Peyer's patch (tissue), 4 donors: ENCODE measurements around the gene ZNF500. TPM values are rescaled to one million over a fixed set of nuclear protein-coding genes. Genes with fewer than 3 reads are reported as not detected.

ENCODE experiments used
- DNase-seq, 3 donors: peaks; one replicate each; pipeline ENCODE4 v3.0.0-alpha.2; 2017 to 2019
- H3K27ac ChIP-seq, 4 donors: fragments of 200-600 bp; sonication (generic); one replicate each; pipeline ENCODE4 v1.5.1; 2016 to 2019
- H3K27me3 ChIP-seq, 2 donors: fragments of 200-600 bp; sonication (generic); one replicate each; pipeline ENCODE4 v1.5.1; 2019
- H3K36me3 ChIP-seq, 3 donors: fragments of 200-600 bp; sonication (generic); one replicate each; pipeline ENCODE4 v1.5.1; 2016 to 2019
- H3K4me1 ChIP-seq, 4 donors: fragments of 200-600 bp; sonication (generic); one replicate each; pipeline ENCODE4 v1.5.1; 2016 to 2019
- H3K4me3 ChIP-seq, 4 donors: fragments of 200-600 bp; sonication (generic); 1 replicate in 3 of 4; 2 replicates in 1 of 4; pipeline ENCODE4 v1.5.1; 2016 to 2019; ENCODE audit warnings: mild to moderate bottlenecking in 1 of 4
- H3K9me3 ChIP-seq, 4 donors: fragments of 200-600 bp; sonication (generic); one replicate each; pipeline ENCODE4 v1.5.1; 2016 to 2019; ENCODE audit warnings: mild to moderate bottlenecking in 1 of 4
- POLR2A ChIP-seq, 2 donors: fragments of 450-650 bp; IDR thresholded peaks; one replicate each; pipeline ENCODE4 v1.5.1; 2017; ENCODE audit warnings: antibody characterized with exemption in 2 of 2, mild to moderate bottlenecking in 2 of 2, moderate library complexity in 2 of 2
- total RNA-seq, 4 donors: library from RNA; depleted of rRNA; stranded (reverse); fragments of >200 nt; gene quantifications; one replicate each; pipeline ENCODE4 v1.1.0, GENCODE V29; 2016
- TF ChIP-seq, protein P1 (sequence below), 6 experiments: fragments of 450-650 bp in 4 of 6; fragments of 200-600 bp in 2 of 6; sonication (generic) in 1 of 6; IDR thresholded peaks; one replicate each; pipeline ENCODE4 v1.5.1; 2017 to 2019; ENCODE audit warnings: antibody characterized with exemption in 6 of 6, mild to moderate bottlenecking in 3 of 6, moderate library complexity in 1 of 6

Gene ZNF500
- total RNA-seq, 4 donors from 2014 or later = 4.1 to 24.8 (median 14.5) TPM

DNA sequence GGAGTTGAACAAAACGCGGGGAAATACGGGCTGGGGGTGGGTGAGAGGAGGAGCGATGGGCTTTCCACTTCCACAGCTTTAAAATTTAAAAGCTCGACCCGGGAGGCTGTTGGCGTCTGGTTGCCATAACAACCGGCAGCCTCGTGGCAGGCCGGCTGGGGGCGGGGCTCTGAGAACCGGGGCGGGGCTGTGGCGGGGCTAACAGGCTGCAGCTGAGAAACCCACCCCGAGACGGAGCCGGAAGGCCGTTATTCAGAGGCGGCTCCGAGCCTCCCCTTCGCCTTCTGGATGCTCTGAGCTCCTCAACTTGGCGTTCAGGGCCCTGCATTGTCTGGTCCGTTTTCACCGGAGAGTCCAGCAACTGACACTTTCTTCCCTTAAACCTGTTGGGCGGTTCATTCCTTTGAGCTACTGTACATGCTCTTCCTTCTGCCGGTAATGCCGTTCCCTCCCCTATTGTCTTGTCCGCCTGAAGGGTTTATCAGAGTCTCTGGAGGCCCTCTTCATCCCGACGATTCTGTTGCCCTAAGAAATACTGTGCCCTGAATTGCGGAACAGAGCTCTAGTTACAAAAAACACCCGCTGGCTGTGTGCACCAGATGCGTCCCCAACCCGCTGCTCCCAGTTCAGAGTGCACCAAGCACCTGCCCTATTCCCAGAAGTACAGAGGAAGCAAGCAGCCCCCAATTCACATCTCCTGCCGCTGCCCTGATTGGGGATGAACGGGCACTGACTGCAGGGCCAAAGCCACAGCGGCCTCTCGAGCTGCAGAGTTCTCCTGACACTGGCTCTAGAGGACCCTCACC lies 32.0 kb downstream of the ZNF500 start:
- H3K4me3 ChIP-seq = peak overlapping the region; percentile 87 to 94 (median 90)
- H3K27me3 ChIP-seq = no peaks in the 10 kb centered on the region
- DNase-seq = peak; percentile 93 to 97 (median 97)
- TF ChIP-seq POLR2A (IDR thresholded peaks at IDR 0.05) = peak in 1 of 2 donors; percentile 15
- TF ChIP-seq, protein P1, sequence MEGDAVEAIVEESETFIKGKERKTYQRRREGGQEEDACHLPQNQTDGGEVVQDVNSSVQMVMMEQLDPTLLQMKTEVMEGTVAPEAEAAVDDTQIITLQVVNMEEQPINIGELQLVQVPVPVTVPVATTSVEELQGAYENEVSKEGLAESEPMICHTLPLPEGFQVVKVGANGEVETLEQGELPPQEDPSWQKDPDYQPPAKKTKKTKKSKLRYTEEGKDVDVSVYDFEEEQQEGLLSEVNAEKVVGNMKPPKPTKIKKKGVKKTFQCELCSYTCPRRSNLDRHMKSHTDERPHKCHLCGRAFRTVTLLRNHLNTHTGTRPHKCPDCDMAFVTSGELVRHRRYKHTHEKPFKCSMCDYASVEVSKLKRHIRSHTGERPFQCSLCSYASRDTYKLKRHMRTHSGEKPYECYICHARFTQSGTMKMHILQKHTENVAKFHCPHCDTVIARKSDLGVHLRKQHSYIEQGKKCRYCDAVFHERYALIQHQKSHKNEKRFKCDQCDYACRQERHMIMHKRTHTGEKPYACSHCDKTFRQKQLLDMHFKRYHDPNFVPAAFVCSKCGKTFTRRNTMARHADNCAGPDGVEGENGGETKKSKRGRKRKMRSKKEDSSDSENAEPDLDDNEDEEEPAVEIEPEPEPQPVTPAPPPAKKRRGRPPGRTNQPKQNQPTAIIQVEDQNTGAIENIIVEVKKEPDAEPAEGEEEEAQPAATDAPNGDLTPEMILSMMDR (IDR thresholded peaks at IDR 0.05) = no peak
- H3K36me3 ChIP-seq = peaks cover 0 to 6% (median 0%) of the 10 kb centered on the region in 3 donors
- no peaks in the 10 kb centered on the region for H3K9me3 ChIP-seq
- peak overlapping the region; percentile 59 to 80 (median 78) for H3K27ac ChIP-seq
- H3K4me1 ChIP-seq = peaks cover 0 to 15% (median 0%) of the 10 kb centered on the region in 4 donors

DNA sequence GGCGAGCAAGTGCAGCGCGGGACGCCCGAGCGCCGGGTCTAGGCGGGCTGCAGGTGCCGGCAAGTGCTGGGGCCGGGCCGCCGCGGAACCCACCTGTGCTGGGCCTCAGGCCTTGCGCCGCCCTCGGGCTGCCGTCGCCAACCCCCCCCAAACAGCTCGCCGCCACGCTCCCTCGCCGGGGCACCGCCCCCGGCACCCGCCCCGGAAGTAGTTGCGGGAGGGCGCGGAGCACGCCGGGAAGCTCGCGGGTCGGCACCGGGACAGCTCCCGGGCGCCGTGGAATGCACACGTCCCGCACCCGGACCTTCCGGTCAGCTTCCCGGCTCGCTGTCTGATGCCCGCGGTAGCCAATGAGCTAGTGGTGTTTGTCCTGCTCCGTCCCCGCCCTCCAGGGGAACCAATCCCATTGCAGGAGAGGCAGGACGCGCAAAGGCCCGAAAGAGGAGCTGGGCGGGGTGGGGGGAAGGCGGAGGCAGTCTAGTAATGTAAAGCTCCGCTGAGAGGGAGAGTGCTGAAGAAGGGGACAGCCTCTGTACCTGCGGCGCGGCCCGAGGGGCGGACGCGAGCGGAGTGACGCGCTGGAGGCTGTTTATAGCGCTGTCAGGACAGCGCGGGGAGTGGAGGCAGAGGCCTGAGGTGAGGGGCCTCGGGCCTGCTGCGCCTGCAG lies 32.8 kb downstream of the ZNF500 start, which contains the start of the genes ANKS3 and DNAAF8:
TSS of gene ANKS3 (minus strand) at position 209 of the 667 bp plus-strand sequence. CDS start 4,122 bp downstream, outside the sequence.
TSS of gene DNAAF8 (plus strand) at position 475 of the 667 bp plus-strand sequence. CDS start 1,978 bp downstream, outside the sequence.
- H3K27ac ChIP-seq = peak within 1 kb of the TSS; percentile 59 to 80 (median 78)
- H3K9me3 ChIP-seq = no peaks in the 10 kb centered on the region
- TF ChIP-seq, protein P1 (IDR thresholded peaks at IDR 0.05) = no peak
- peak in 1 of 2 donors; percentile 20 for TF ChIP-seq POLR2A (IDR thresholded peaks at IDR 0.05)
- peak; percentile 74 to 96 (median 96) for DNase-seq
- H3K27me3 ChIP-seq = no peaks in the 10 kb centered on the region
- H3K4me3 ChIP-seq = peak within 1 kb of the TSS; percentile 87 to 94 (median 90)
- peaks cover 0 to 15% (median 0%) of the 10 kb centered on the region in 4 donors for H3K4me1 ChIP-seq
- H3K36me3 ChIP-seq = peaks cover 0 to 12% (median 0%) of the 10 kb centered on the region in 3 donors

DNA sequence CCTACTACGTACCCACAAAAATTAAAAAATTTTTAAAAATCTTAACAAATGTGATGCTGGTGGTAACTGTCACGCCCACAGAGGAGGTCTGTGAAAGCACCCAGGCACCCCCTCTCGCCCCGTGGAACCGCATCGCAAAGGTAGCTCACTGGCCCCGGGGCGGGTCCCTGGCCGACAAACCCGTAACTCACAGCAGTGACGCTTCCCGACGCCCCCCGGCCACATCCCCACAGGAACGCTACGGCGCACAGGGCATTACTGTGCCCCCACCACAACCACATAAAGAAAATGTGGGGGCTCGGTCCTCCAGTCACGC lies 33.3 kb downstream of the ZNF500 start:
- DNase-seq = peak in 1 of 3 donors; percentile 23

DNA sequence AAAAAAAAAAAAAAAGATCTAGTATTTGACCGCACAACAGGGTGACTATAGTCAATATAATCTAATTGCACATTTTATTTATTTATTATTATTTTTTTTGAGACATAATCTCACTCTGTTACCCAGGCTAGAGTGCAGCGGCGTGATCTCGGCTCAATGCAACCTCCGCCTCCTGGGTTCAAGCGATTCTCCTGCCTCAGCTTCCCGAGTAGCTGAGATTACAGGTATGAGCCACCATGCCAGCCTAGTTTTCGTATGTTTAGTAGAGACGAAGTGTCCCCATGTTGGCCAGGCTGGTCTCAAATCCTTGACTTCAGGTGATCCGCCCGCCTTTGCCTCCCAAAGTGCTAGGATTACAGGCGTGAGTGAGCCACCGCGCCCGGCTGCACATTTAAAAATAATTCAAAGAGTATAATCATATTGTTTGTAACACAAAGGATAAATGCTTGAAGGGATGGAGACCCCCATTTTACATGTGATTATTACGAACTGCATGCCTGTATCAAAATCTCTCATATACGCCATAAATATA lies 33.7 kb downstream of the ZNF500 start:
- Histone ChIP-seq H3K9me3 (no peaks in the 10 kb centered on the region), H3K27ac (peak overlapping the region in 3 of 4 donors; percentile 59 to 80 (median 80)), H3K36me3 (peaks cover 0 to 21% (median 0%) of the 10 kb centered on the region in 3 donors), H3K4me1 (peaks cover 0 to 15% (median 0%) of the 10 kb centered on the region in 4 donors), H3K27me3 (no peaks in the 10 kb centered on the region), H3K4me3 (peak overlapping the region; percentile 87 to 94 (median 90))
- TF ChIP-seq, protein P1 (IDR thresholded peaks at IDR 0.05) = no peak
- no peak for TF ChIP-seq POLR2A (IDR thresholded peaks at IDR 0.05)
- no peak for DNase-seq

More for the DNA sequence above, 33.3 kb downstream of the ZNF500 start:
- no peaks in the 10 kb centered on the region for H3K9me3 ChIP-seq
- H3K36me3 ChIP-seq = peaks cover 0 to 17% (median 0%) of the 10 kb centered on the region in 3 donors
- TF ChIP-seq POLR2A (IDR thresholded peaks at IDR 0.05) = no peak
- TF ChIP-seq, protein P1 (IDR thresholded peaks at IDR 0.05) = no peak
- H3K27ac ChIP-seq = peak overlapping the region; percentile 59 to 80 (median 78)
- no peaks in the 10 kb centered on the region for H3K27me3 ChIP-seq
- H3K4me1 ChIP-seq = peaks cover 0 to 15% (median 0%) of the 10 kb centered on the region in 4 donors
- peak overlapping the region; percentile 87 to 94 (median 90) for H3K4me3 ChIP-seq

DNA sequence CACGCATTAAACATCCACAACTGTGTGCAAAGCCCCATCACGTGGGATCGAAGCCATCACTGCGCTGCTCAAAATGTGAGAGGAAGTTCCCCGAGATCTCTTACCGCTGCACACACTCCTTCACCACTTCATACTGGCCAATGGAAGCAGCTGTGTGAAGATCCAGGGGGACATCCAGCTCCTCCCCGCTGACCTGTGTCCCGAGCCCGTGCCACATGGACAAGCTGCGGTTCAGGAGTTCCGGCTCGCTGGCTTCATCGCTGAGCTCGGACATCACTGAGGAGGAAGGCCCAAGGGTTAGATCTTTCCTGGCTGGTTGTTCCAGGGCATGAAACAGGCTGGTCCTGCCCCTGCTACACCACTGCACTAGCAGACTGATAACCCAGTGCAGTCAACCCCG lies 37.1 kb downstream of the ZNF500 start:
- TF ChIP-seq POLR2A (IDR thresholded peaks at IDR 0.05) = no peak
- TF ChIP-seq, protein P1 (IDR thresholded peaks at IDR 0.05) = no peak
- DNase-seq = no peak
- H3K4me1 ChIP-seq = peaks cover 0 to 9% (median 0%) of the 10 kb centered on the region in 4 donors
- no peak overlapping the region for H3K27ac ChIP-seq
- no peak overlapping the region for H3K4me3 ChIP-seq
- no peaks in the 10 kb centered on the region for H3K9me3 ChIP-seq
- no peaks in the 10 kb centered on the region for H3K27me3 ChIP-seq
- H3K36me3 ChIP-seq = peaks cover 0 to 45% (median 0%) of the 10 kb centered on the region in 3 donors
